Lung (tissue), 12 donors: Measurements from ENCODE around the gene NUDT16L1. TPM values are rescaled to one million over a fixed set of nuclear protein-coding genes. Genes with fewer than 3 reads are reported as not detected.

ENCODE experiments used
- ATAC-seq: fragments of 200-7000 bp; cut with Tn5 transposase; one replicate; pipeline ENCODE4 v1.9.1; 2020; ENCODE audit warnings: moderate number of reproducible peaks; ENCODE audit not compliant: insufficient read depth, low FRiP score
- DNase-seq, 3 donors: peaks; one replicate each; pipeline ENCODE4 v3.0.0-alpha.2; 2013 to 2017
- H3K27ac ChIP-seq, 2 donors: one replicate each; pipeline ENCODE4 v1.5.1; 2013; ENCODE audit warnings: mild to moderate bottlenecking in 2 of 2, moderate library complexity in 2 of 2, control low read depth in 1 of 2, inconsistent platforms in 1 of 2, low read depth in 1 of 2, low read length in 1 of 2
- H3K27me3 ChIP-seq, 3 donors: one replicate each; pipeline ENCODE4 v1.5.1; 2013; ENCODE audit warnings: low read length in 2 of 3; ENCODE audit not compliant: control insufficient read depth in 3 of 3, insufficient read depth in 3 of 3
- H3K36me3 ChIP-seq, 4 donors: one replicate each; pipeline ENCODE4 v1.5.1; 2013; ENCODE audit warnings: low read length in 4 of 4, mild to moderate bottlenecking in 1 of 4, moderate library complexity in 1 of 4; ENCODE audit not compliant: control insufficient read depth in 4 of 4, insufficient read depth in 4 of 4
- H3K4me1 ChIP-seq, 5 donors: one replicate each; pipeline ENCODE4 v1.5.1; 2013; ENCODE audit warnings: low read length in 5 of 5, mild to moderate bottlenecking in 2 of 5, moderate library complexity in 1 of 5; ENCODE audit not compliant: control insufficient read depth in 5 of 5, insufficient read depth in 5 of 5
- H3K4me3 ChIP-seq: one replicate; pipeline ENCODE4 v1.5.1; 2013; ENCODE audit warnings: mild to moderate bottlenecking, control low read depth, moderate library complexity
- H3K9ac ChIP-seq, 2 donors: one replicate each; pipeline ENCODE4 v1.5.1; 2013; ENCODE audit warnings: low read length in 2 of 2, control low read depth in 1 of 2; ENCODE audit not compliant: insufficient read depth in 1 of 2
- H3K9me3 ChIP-seq, 4 donors: one replicate each; pipeline ENCODE4 v1.5.1; 2013; ENCODE audit warnings: low read length in 3 of 4, mild to moderate bottlenecking in 1 of 4, moderate library complexity in 1 of 4; ENCODE audit not compliant: control insufficient read depth in 4 of 4, insufficient read depth in 3 of 4
- WGBS, 2 donors: extraction: QIAGEN DNeasy Blood & Tissue Kit; methylation state at CpG; one replicate each; pipeline ENCODE4 v1.1.7; 2013; 5-methylcytosine and 5-hydroxymethylcytosine counted together
- polyA plus RNA-seq, 2 donors: library from polyadenylated mRNA; stranded (reverse); fragments of 200-250 nt; gene quantifications; one replicate each; pipeline ENCODE4 v1.2.1, GENCODE V29; 2013
- total RNA-seq, 2 donors: library from RNA; depleted of rRNA in 1 of 2; stranded (reverse); fragments of >200 nt in 1 of 2; gene quantifications; one replicate each; pipeline ENCODE4 v1.2.1, GENCODE V29; 2014 to 2021
- TF ChIP-seq, protein P1 (sequence below): IDR thresholded peaks from 2 replicates; pipeline ENCODE4 v1.5.1; 2012; ENCODE audit warnings: mild to moderate bottlenecking; ENCODE audit errors: control extremely low read depth, extremely low read depth
- donor health status: control.
- donor health status: control.
- donor health status: Bipolar disorder and iron deficiency.
- donor health status: healthy.
- donor health status: DM: yes; HTN: yes; CAD: no.

Gene NUDT16L1
- total and polyA plus RNA-seq, 4 donors: 27.8 to 41.3 (median 32.3) TPM

DNA sequence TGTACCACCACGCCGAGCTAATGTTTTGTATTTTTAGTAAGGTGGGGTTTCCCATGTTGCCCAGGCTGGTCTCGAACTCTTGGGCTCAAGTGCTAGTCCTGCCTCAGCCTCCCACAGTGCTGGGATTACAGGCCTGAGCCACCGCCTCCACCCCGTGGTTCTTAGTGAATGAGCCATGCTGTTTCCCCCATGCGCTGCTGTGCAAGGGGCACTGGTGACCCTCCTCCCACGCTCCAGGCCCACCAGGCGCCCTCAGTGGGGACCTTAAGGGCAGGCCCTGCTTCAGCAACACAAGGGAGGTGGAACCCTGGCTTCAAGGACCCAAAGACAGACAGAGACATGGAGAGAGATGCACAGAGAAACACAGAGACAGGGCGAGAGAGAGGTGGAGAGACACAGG is 15.4 kb upstream of the NUDT16L1 start:
- WGBS, 2 donors: 93 to 94% methylated on average over 9 of the region's 9 CpGs
- ATAC-seq (no peak), DNase-seq (no peak)
- peaks cover 0 to 10% (median 7%) of the 10 kb centered on the region in 5 donors for H3K4me1 ChIP-seq
- no peak overlapping the region for H3K9ac ChIP-seq
- H3K9me3 ChIP-seq: no peaks in the 10 kb centered on the region
- H3K27ac ChIP-seq: peak overlapping the region in 1 of 2 donors; percentile 21
- H3K27me3 ChIP-seq: no peaks in the 10 kb centered on the region
- TF ChIP-seq, protein P1, sequence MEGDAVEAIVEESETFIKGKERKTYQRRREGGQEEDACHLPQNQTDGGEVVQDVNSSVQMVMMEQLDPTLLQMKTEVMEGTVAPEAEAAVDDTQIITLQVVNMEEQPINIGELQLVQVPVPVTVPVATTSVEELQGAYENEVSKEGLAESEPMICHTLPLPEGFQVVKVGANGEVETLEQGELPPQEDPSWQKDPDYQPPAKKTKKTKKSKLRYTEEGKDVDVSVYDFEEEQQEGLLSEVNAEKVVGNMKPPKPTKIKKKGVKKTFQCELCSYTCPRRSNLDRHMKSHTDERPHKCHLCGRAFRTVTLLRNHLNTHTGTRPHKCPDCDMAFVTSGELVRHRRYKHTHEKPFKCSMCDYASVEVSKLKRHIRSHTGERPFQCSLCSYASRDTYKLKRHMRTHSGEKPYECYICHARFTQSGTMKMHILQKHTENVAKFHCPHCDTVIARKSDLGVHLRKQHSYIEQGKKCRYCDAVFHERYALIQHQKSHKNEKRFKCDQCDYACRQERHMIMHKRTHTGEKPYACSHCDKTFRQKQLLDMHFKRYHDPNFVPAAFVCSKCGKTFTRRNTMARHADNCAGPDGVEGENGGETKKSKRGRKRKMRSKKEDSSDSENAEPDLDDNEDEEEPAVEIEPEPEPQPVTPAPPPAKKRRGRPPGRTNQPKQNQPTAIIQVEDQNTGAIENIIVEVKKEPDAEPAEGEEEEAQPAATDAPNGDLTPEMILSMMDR: no peak
- H3K4me3 ChIP-seq: no peak overlapping the region
- H3K36me3 ChIP-seq: peaks cover 0 to 38% (median 7%) of the 10 kb centered on the region in 4 donors

DNA sequence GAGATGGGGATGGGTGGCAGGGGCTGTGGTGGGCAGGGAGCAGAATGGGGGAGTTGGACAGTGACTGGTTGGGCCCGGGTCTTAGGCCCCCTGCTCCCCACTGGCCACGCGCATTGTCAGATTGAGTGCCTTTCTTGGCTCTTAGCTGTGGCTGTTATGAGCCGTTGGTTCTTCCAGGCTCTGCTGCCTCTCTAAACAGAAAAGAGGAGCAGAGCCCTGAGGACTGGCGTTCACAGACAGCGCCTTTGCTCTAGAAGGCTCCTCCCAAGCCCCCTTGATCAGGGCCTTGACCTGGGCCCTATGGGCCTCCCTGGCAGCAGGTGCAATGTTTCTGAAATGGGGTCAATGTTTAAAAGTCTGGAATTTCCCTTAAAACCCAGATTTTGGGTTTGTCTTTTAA is 14.8 kb upstream of the NUDT16L1 start:
- Histone ChIP-seq H3K9me3 (no peaks in the 10 kb centered on the region), H3K27ac (no peak overlapping the region), H3K4me3 (no peak overlapping the region), H3K4me1 (peaks cover 0 to 10% (median 7%) of the 10 kb centered on the region in 5 donors), H3K36me3 (peaks cover 0 to 37% (median 9%) of the 10 kb centered on the region in 4 donors), H3K9ac (no peak overlapping the region), H3K27me3 (no peaks in the 10 kb centered on the region)
- TF ChIP-seq, protein P1: no peak
- 87 to 89% methylated on average over 6 of the region's 6 CpGs for WGBS, 2 donors
- no peak for ATAC-seq
- no peak for DNase-seq

DNA sequence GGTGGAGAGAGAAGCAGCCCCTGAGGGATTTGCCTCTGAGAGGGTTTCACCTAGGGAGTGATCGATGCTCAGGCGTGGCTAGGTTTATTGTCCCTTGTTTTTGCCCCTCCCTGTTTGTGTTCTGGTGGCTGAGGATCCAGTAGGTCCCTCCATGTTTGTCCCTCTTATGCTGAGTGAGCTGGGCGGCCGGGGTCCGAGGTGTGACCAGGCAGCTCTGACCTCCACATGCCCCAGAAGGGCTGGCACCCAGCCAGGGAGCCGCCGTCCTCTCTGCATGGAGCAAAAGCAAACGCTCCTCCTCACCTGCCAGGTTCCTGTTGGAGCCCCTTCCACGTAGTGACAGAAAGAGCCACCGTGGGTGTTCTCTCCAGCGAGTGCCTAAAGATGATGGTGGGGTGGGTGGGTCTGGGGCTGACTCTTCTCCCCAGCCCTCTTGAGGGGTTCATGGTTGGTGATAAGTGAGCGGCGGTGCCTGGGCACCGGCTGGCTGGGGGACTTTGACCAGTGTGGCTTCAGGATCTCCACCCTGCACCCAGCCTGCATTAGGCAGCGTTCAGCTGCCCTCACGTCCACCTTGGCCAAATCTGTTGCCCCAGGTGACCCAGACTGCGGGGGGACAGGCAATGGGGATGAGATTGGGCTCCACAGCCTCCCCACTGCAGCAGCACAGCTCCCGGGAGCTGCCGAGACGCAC is 14.1 kb upstream of the NUDT16L1 start:
- peak in 1 of 3 donors; percentile 47 for DNase-seq
- peaks cover 0 to 41% (median 11%) of the 10 kb centered on the region in 4 donors for H3K36me3 ChIP-seq

More for the DNA sequence above, 14.1 kb upstream of the NUDT16L1 start:
- H3K4me3 ChIP-seq: no peak overlapping the region
- peaks cover 0 to 10% (median 7%) of the 10 kb centered on the region in 5 donors for H3K4me1 ChIP-seq
- H3K9ac ChIP-seq: peak overlapping the region in 1 of 2 donors; percentile 42
- 58 to 67% methylated on average over 20 of the region's 20 CpGs for WGBS, 2 donors
- ATAC-seq: no peak
- TF ChIP-seq, protein P1: no peak
- no peaks in the 10 kb centered on the region for H3K27me3 ChIP-seq
- H3K27ac ChIP-seq: peak overlapping the region; percentile 38 to 95
- H3K9me3 ChIP-seq: no peaks in the 10 kb centered on the region
